Measurements from ENCODE around the gene EFEMP2. TPM values are rescaled to one million over a fixed set of nuclear protein-coding genes. Genes with fewer than 3 reads are reported as not detected.
A peak's percentile ranks its signal among the peaks of the same experiment; 100 is the strongest.

Gene EFEMP2
- total and polyA plus RNA-seq, 2 donors from 2014 or later, result 60.0 to 64.2 TPM

- Histone ChIP-seq H3K4me1 (ENCODE audit: control insufficient read depth in 2 of 3, insufficient read depth in 2 of 3, low read depth in 1 of 3, low read length in 3 of 3) (no peaks in the 10 kb centered on the region), H3K27me3 (ENCODE audit: control insufficient read depth, insufficient read depth, low read length) (no peaks in the 10 kb centered on the region), H3K36me3 (ENCODE audit: control insufficient read depth in 2 of 3, insufficient read depth in 3 of 3, low read length in 3 of 3) (no peaks in the 10 kb centered on the region), H3K4me3 (ENCODE audit: low read length in 3 of 3) (no peak overlapping the region), H3K27ac (ENCODE audit: low read depth in 2 of 2, low read length in 2 of 2) (no peak overlapping the region), H3K9ac (ENCODE audit: low read length in 3 of 3) (no peak overlapping the region), H3K9me3 (ENCODE audit: control insufficient read depth in 2 of 3, insufficient read depth in 1 of 3, low read length in 3 of 3) (no peaks in the 10 kb centered on the region)
- intact Hi-C loops (cut with DNase I), result no loop called here
- no peak for FAIRE-seq
- TF ChIP-seq CTCF (IDR thresholded peaks at IDR 0.05; ENCODE audit: borderline replicate concordance, extremely low read depth, insufficient read depth), result no peak
- DNase-seq, result no peak
Measured at GRCh38 chr11:65844231-65844872, 28.2 kb downstream of the EFEMP2 start.

- Histone ChIP-seq H3K27ac (ENCODE audit: low read depth in 2 of 2, low read length in 2 of 2) (no peak overlapping the region), H3K27me3 (ENCODE audit: control insufficient read depth, insufficient read depth, low read length) (no peaks in the 10 kb centered on the region), H3K36me3 (ENCODE audit: control insufficient read depth in 2 of 3, insufficient read depth in 3 of 3, low read length in 3 of 3) (no peaks in the 10 kb centered on the region), H3K4me3 (ENCODE audit: low read length in 3 of 3) (no peak overlapping the region), H3K9ac (ENCODE audit: low read length in 3 of 3) (no peak overlapping the region), H3K4me1 (ENCODE audit: control insufficient read depth in 2 of 3, insufficient read depth in 2 of 3, low read depth in 1 of 3, low read length in 3 of 3) (no peaks in the 10 kb centered on the region), H3K9me3 (ENCODE audit: control insufficient read depth in 2 of 3, insufficient read depth in 1 of 3, low read length in 3 of 3) (no peaks in the 10 kb centered on the region)
- DNase-seq (no peak), FAIRE-seq (no peak)
- intact Hi-C loops (cut with DNase I), result no loop called here
- no peak for TF ChIP-seq CTCF (IDR thresholded peaks at IDR 0.05; ENCODE audit: borderline replicate concordance, extremely low read depth, insufficient read depth)
Measured at GRCh38 chr11:65843811-65844210, 28.8 kb downstream of the EFEMP2 start.

GRCh38 chr11:65842144-65842543 is 30.5 kb downstream of the EFEMP2 start:
- TF ChIP-seq CTCF (IDR thresholded peaks at IDR 0.05; ENCODE audit: borderline replicate concordance, extremely low read depth, insufficient read depth), result no peak
- FAIRE-seq (no peak), DNase-seq (no peak)
- Histone ChIP-seq H3K4me1 (ENCODE audit: control insufficient read depth in 2 of 3, insufficient read depth in 2 of 3, low read depth in 1 of 3, low read length in 3 of 3) (no peaks in the 10 kb centered on the region), H3K9me3 (ENCODE audit: control insufficient read depth in 2 of 3, insufficient read depth in 1 of 3, low read length in 3 of 3) (no peaks in the 10 kb centered on the region), H3K27ac (ENCODE audit: low read depth in 2 of 2, low read length in 2 of 2) (no peak overlapping the region), H3K36me3 (ENCODE audit: control insufficient read depth in 2 of 3, insufficient read depth in 3 of 3, low read length in 3 of 3) (no peaks in the 10 kb centered on the region), H3K27me3 (ENCODE audit: control insufficient read depth, insufficient read depth, low read length) (no peaks in the 10 kb centered on the region), H3K4me3 (ENCODE audit: low read length in 3 of 3) (no peak overlapping the region), H3K9ac (ENCODE audit: low read length in 3 of 3) (no peak overlapping the region)
- intact Hi-C loops (cut with DNase I), result no loop called here

GRCh38 chr11:65834202-65834601 is 38.4 kb downstream of the EFEMP2 start:
- no peaks in the 10 kb centered on the region for H3K36me3 ChIP-seq (ENCODE audit: control insufficient read depth in 2 of 3, insufficient read depth in 3 of 3, low read length in 3 of 3)
- FAIRE-seq (no peak), DNase-seq (no peak)
- H3K9ac ChIP-seq (ENCODE audit: low read length in 3 of 3), result peak overlapping the region in 2 of 3 donors; percentile 38 to 68
- peak overlapping the region; percentile 22 to 85 (median 76) for H3K4me3 ChIP-seq (ENCODE audit: low read length in 3 of 3)
- TF ChIP-seq CTCF (IDR thresholded peaks at IDR 0.05; ENCODE audit: borderline replicate concordance, extremely low read depth, insufficient read depth), result no peak
- peaks cover 5 to 13% (median 6%) of the 10 kb centered on the region in 3 donors for H3K4me1 ChIP-seq (ENCODE audit: control insufficient read depth in 2 of 3, insufficient read depth in 2 of 3, low read depth in 1 of 3, low read length in 3 of 3)
- intact Hi-C loops (cut with DNase I), result loop anchor here (10.0 kb wide), 1 partner anchor 129 kb away; no protein-coding TSS in a partner anchor
- H3K9me3 ChIP-seq (ENCODE audit: control insufficient read depth in 2 of 3, insufficient read depth in 1 of 3, low read length in 3 of 3), result no peaks in the 10 kb centered on the region
- H3K27ac ChIP-seq (ENCODE audit: low read depth in 2 of 2, low read length in 2 of 2), result no peak overlapping the region
- no peaks in the 10 kb centered on the region for H3K27me3 ChIP-seq (ENCODE audit: control insufficient read depth, insufficient read depth, low read length)
